ENCODE measurements around the gene CHD5. TPM values are rescaled to one million over a fixed set of nuclear protein-coding genes. Genes with fewer than 3 reads are reported as not detected.

The CHD5 gene
- total and polyA plus RNA-seq, 2 experiments from 2014 or later, result 0.11 to 0.24 TPM

DNA sequence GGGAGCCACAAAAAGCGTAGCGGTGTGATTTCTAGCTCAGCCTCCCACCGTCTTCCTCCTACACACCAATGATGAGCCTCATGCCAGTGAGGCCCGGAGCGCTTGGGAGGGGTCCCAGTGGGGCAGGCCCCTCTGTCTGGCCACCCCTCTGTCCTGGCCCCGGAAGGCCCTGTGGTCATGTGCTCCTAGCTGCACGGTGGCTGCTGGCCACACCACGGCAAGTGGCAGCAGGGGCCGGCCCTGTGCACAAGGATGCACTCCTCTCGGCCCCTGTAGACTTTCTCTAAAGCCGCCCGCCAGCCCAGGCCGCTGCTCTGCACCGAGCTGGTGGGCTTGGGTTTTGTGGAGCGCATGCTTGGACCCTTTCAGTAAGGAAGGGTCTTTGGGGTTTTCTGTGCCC is 80.8 kb downstream of the CHD5 start:
- no peaks in the 10 kb centered on the region for H3K4me1 ChIP-seq (ENCODE audit: low read depth)
- H3K9me3 ChIP-seq (ENCODE audit: low read depth), result no peaks in the 10 kb centered on the region
- no peak overlapping the region for H3K27ac ChIP-seq
- no peaks in the 10 kb centered on the region for H3K36me3 ChIP-seq
- H3K27me3 ChIP-seq, result no peaks in the 10 kb centered on the region
- TF ChIP-seq, protein P1, sequence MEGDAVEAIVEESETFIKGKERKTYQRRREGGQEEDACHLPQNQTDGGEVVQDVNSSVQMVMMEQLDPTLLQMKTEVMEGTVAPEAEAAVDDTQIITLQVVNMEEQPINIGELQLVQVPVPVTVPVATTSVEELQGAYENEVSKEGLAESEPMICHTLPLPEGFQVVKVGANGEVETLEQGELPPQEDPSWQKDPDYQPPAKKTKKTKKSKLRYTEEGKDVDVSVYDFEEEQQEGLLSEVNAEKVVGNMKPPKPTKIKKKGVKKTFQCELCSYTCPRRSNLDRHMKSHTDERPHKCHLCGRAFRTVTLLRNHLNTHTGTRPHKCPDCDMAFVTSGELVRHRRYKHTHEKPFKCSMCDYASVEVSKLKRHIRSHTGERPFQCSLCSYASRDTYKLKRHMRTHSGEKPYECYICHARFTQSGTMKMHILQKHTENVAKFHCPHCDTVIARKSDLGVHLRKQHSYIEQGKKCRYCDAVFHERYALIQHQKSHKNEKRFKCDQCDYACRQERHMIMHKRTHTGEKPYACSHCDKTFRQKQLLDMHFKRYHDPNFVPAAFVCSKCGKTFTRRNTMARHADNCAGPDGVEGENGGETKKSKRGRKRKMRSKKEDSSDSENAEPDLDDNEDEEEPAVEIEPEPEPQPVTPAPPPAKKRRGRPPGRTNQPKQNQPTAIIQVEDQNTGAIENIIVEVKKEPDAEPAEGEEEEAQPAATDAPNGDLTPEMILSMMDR (IDR thresholded peaks at IDR 0.05; ENCODE audit: low read depth, low read length), result no peak
- no peak for DNase-seq (ENCODE audit: low read depth in 1 of 2, low spot score in 1 of 2)
- no peak overlapping the region for H3K4me3 ChIP-seq

- peak in 1 of 2 donors; percentile 92 for DNase-seq (ENCODE audit: low read depth in 1 of 2, low spot score in 1 of 2)
- TF ChIP-seq, protein P1 (IDR thresholded peaks at IDR 0.05; ENCODE audit: low read depth, low read length), result no peak
Measured at GRCh38 chr1:6098303-6099215, 81.6 kb downstream of the CHD5 start.

GRCh38 chr1:6097824-6098223 is 82.3 kb downstream of the CHD5 start:
- H3K4me3 ChIP-seq, result no peak overlapping the region
- no peaks in the 10 kb centered on the region for H3K4me1 ChIP-seq (ENCODE audit: low read depth)
- TF ChIP-seq, protein P1 (IDR thresholded peaks at IDR 0.05; ENCODE audit: low read depth, low read length), result no peak

More at GRCh38 chr1:6098303-6099215, 81.6 kb downstream of the CHD5 start:
- Histone ChIP-seq H3K27me3 (no peaks in the 10 kb centered on the region), H3K27ac (no peak overlapping the region), H3K9me3 (ENCODE audit: low read depth) (no peaks in the 10 kb centered on the region), H3K4me3 (no peak overlapping the region), H3K4me1 (ENCODE audit: low read depth) (no peaks in the 10 kb centered on the region), H3K36me3 (no peaks in the 10 kb centered on the region)

DNA sequence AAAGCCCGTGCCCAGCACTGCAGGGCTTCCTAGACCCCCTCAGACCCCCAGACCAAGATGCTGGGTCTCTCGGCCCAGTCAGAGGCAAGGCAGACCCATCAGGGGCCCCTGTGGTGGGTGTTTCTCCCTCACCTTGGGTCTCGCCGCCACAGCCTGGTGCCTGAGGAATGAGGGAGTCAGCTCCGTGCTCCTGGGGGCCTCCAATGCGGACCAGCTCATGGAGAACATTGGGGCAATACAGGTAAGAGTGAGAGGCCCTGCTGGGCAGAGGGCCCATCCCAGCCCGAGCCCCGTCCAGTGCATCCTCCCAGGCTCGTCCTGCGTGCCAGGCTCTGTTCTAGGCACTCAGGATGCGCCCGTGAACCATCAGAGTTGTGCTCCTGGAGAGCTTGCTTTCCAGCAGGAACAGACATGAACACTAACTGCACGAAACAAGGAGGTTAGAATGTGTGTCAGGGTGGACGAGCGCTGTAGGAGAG is 83.0 kb downstream of the CHD5 start:
- DNase-seq (ENCODE audit: low read depth in 1 of 2, low spot score in 1 of 2), result no peak
- Histone ChIP-seq H3K27ac (no peak overlapping the region), H3K4me3 (no peak overlapping the region), H3K36me3 (no peaks in the 10 kb centered on the region), H3K27me3 (no peaks in the 10 kb centered on the region), H3K9me3 (ENCODE audit: low read depth) (no peaks in the 10 kb centered on the region), H3K4me1 (ENCODE audit: low read depth) (no peaks in the 10 kb centered on the region)
- TF ChIP-seq, protein P1 (IDR thresholded peaks at IDR 0.05; ENCODE audit: low read depth, low read length), result no peak

More at GRCh38 chr1:6097824-6098223, 82.3 kb downstream of the CHD5 start:
- DNase-seq (ENCODE audit: low read depth in 1 of 2, low spot score in 1 of 2), result no peak
- Histone ChIP-seq H3K27ac (no peak overlapping the region), H3K27me3 (no peaks in the 10 kb centered on the region), H3K36me3 (no peaks in the 10 kb centered on the region), H3K9me3 (ENCODE audit: low read depth) (no peaks in the 10 kb centered on the region)

GRCh38 chr1:6096243-6097116 is 83.6 kb downstream of the CHD5 start:
- DNase-seq (ENCODE audit: low read depth in 1 of 2, low spot score in 1 of 2), result no peak
- H3K9me3 ChIP-seq (ENCODE audit: low read depth), result no peaks in the 10 kb centered on the region
- TF ChIP-seq, protein P1 (IDR thresholded peaks at IDR 0.05; ENCODE audit: low read depth, low read length), result no peak
- no peak overlapping the region for H3K4me3 ChIP-seq
- H3K27me3 ChIP-seq, result no peaks in the 10 kb centered on the region
- H3K36me3 ChIP-seq, result no peaks in the 10 kb centered on the region
- no peak overlapping the region for H3K27ac ChIP-seq
- no peaks in the 10 kb centered on the region for H3K4me1 ChIP-seq (ENCODE audit: low read depth)

Measured in cardiac muscle cell (in vitro differentiated cells and primary cell).